Measurements from ENCODE around the gene NETO2. TPM values are rescaled to one million over a fixed set of nuclear protein-coding genes. Genes with fewer than 3 reads are reported as not detected.
A peak's percentile ranks its signal among the peaks of the same experiment; 100 is the strongest.

Gene NETO2
- total and polyA plus RNA-seq, 2 of the 13 experiments (the other 11 are each of a cell fraction or from before 2014, with no cell fraction given): 8.2 to 13.5 TPM

- no peak for TF ChIP-seq ZNF747 (CRISPR knock-in tag; IDR thresholded peaks at IDR 0.05; ENCODE audit: borderline replicate concordance)
- no peak for TF ChIP-seq AFF4 (CRISPR knock-in tag; IDR thresholded peaks at IDR 0.05)
- peak; percentile 39; the same call in 1 of the 2 replicates for TF ChIP-seq SMAD1 (CRISPR knock-in tag; IDR thresholded peaks at IDR 0.05; ENCODE audit: borderline replicate concordance, low read depth)
- peak; percentile 33; the same call in 1 of the 2 replicates for TF ChIP-seq ZNF605 (CRISPR knock-in tag; IDR thresholded peaks at IDR 0.05)
- no peak for TF ChIP-seq ZNF841 (CRISPR knock-in tag; IDR thresholded peaks at IDR 0.05; ENCODE audit: borderline replicate concordance)
- no peak for TF ChIP-seq ZNF569 (CRISPR knock-in tag; IDR thresholded peaks at IDR 0.05; ENCODE audit: borderline replicate concordance)
- no peak for TF ChIP-seq ARNT2 (CRISPR knock-in tag; IDR thresholded peaks at IDR 0.05; ENCODE audit: low read depth)
- no peak for TF ChIP-seq ATAD3A (CRISPR knock-in tag; IDR thresholded peaks at IDR 0.05)
- TF ChIP-seq NFE2L1 (CRISPR knock-in tag; IDR thresholded peaks at IDR 0.05; ENCODE audit: borderline replicate concordance): no peak
- no peak for TF ChIP-seq CSRNP2 (CRISPR knock-in tag; conservative IDR thresholded peaks at IDR 0.05; ENCODE audit: low read depth)
- TF ChIP-seq CHCHD3 (CRISPR knock-in tag; IDR thresholded peaks at IDR 0.05): no peak
- no peak for TF ChIP-seq PAX8 (CRISPR knock-in tag; IDR thresholded peaks at IDR 0.05; ENCODE audit: borderline replicate concordance)
- TF ChIP-seq, protein P1, sequence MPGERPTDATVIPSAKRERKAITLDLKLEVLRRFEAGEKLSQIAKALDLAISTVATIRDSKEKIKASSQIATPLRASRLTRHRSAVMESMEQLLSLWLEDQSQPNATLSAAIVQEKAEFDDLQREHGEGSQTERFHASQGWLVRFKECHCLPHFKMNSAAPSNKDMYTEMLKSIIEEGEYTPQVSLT (CRISPR knock-in tag; IDR thresholded peaks at IDR 0.05; ENCODE audit: borderline replicate concordance, low read depth): no peak
- no peak for TF ChIP-seq MXD3 (CRISPR knock-in tag; IDR thresholded peaks at IDR 0.05)
- no peak for TF ChIP-seq ZNF883 (CRISPR knock-in tag; IDR thresholded peaks at IDR 0.05; ENCODE audit: not compliant biosample characterization)
- TF ChIP-seq NFYB (CRISPR knock-in tag; IDR thresholded peaks at IDR 0.05): peak; percentile 34; the same call in 1 of the 2 replicates
- no peak for TF ChIP-seq MTF1 (CRISPR knock-in tag; IDR thresholded peaks at IDR 0.05)
- TF ChIP-seq CREM (IDR thresholded peaks at IDR 0.05): no peak
- no peak for TF ChIP-seq CREM (CRISPR knock-in tag; IDR thresholded peaks at IDR 0.05)
- TF ChIP-seq CHD4 (IDR thresholded peaks at IDR 0.05; ENCODE audit: borderline replicate concordance, low read length): no peak
- TF ChIP-seq KDM6A (CRISPR knock-in tag; IDR thresholded peaks at IDR 0.05; ENCODE audit: low read depth): no peak
- TF ChIP-seq ZBTB1 (CRISPR knock-in tag; IDR thresholded peaks at IDR 0.05; ENCODE audit: borderline replicate concordance): no peak
- TF ChIP-seq ZKSCAN5 (CRISPR knock-in tag; IDR thresholded peaks at IDR 0.05): no peak
These were observed 1.8 kb downstream of the NETO2 start (continued) for GRCh38 chr16:47141773-47142485.

All from HepG2 (cell line).